ENCODE results near the gene CSAD. TPM values are rescaled to one million over a fixed set of nuclear protein-coding genes. Genes with fewer than 3 reads are reported as not detected.
A peak's percentile ranks its signal among the peaks of the same experiment; 100 is the strongest.

Gene CSAD
- total RNA-seq, 1 donor from 2014 or later, result 41.7 TPM

DNA sequence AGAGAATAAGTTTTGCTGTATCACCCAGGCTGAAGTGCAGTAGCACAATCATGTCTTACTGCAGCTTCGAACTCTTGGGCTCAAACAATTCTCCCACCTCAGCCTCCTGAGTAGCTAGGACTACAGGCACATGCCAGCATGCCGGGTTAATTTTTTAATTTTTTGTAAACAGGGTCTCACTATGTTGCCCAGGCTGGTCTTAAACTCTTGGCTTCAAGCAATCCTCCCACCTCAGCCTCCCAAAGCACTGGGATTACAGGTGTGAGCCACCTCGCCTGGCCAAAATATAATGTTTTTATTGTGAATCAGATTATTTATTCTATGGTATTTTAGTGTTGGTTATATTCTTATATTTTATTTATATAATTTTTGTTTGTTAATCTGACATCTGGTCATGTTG, 4.0 kb downstream of the CSAD start:
- intact Hi-C loops (cut with DNase I), result no loop called here
- H3K4me1 ChIP-seq, result peaks cover 6% of the 10 kb centered on the region
- no peak overlapping the region for H3K4me3 ChIP-seq
- ATAC-seq (no peak), DNase-seq (no peak)
- H3K27me3 ChIP-seq, result no peaks in the 10 kb centered on the region
- no peak overlapping the region for H3K27ac ChIP-seq
- H3K9me3 ChIP-seq, result no peaks in the 10 kb centered on the region
- peaks cover 2% of the 10 kb centered on the region for H3K36me3 ChIP-seq
- TF ChIP-seq, protein P1, sequence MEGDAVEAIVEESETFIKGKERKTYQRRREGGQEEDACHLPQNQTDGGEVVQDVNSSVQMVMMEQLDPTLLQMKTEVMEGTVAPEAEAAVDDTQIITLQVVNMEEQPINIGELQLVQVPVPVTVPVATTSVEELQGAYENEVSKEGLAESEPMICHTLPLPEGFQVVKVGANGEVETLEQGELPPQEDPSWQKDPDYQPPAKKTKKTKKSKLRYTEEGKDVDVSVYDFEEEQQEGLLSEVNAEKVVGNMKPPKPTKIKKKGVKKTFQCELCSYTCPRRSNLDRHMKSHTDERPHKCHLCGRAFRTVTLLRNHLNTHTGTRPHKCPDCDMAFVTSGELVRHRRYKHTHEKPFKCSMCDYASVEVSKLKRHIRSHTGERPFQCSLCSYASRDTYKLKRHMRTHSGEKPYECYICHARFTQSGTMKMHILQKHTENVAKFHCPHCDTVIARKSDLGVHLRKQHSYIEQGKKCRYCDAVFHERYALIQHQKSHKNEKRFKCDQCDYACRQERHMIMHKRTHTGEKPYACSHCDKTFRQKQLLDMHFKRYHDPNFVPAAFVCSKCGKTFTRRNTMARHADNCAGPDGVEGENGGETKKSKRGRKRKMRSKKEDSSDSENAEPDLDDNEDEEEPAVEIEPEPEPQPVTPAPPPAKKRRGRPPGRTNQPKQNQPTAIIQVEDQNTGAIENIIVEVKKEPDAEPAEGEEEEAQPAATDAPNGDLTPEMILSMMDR (IDR thresholded peaks at IDR 0.05), result no peak

DNA sequence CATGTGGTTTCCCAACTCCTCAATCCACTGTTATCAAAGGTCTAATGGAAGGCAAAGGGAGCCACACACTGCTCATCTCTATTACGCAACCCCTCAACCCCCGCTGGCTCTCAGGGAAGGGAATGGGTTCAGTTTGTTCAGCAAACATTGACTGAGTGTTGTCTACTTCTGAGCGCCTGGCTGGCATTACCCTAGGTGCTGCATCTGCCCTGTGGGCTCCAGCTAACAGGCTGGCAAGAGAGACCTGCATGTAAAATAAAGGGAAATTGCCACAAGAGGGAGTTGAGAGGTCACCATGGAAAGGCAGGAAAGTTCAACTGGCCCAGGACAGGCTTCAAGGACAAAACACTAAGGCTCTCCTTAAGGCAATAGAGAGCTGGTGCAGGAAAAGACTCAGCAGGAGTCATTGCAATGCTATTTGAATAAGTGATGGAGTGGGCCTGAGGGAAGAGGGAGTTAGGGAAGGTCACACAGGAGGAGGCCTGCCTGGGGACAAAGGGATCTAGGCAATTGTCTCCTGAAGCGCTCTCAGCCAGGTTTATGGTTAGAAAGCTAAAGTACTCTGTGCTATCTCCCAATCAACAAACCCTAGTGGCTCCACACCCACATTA, 5.7 kb downstream of the CSAD start:
- Histone ChIP-seq H3K9me3 (no peaks in the 10 kb centered on the region), H3K4me1 (no peaks in the 10 kb centered on the region), H3K36me3 (peaks cover 10% of the 10 kb centered on the region), H3K4me3 (no peak overlapping the region), H3K27me3 (no peaks in the 10 kb centered on the region), H3K27ac (no peak overlapping the region)
- intact Hi-C loops (cut with DNase I), result no loop called here
- TF ChIP-seq, protein P1 (IDR thresholded peaks at IDR 0.05), result peak; percentile 26
- DNase-seq (no peak), ATAC-seq (peak; percentile 84)

DNA sequence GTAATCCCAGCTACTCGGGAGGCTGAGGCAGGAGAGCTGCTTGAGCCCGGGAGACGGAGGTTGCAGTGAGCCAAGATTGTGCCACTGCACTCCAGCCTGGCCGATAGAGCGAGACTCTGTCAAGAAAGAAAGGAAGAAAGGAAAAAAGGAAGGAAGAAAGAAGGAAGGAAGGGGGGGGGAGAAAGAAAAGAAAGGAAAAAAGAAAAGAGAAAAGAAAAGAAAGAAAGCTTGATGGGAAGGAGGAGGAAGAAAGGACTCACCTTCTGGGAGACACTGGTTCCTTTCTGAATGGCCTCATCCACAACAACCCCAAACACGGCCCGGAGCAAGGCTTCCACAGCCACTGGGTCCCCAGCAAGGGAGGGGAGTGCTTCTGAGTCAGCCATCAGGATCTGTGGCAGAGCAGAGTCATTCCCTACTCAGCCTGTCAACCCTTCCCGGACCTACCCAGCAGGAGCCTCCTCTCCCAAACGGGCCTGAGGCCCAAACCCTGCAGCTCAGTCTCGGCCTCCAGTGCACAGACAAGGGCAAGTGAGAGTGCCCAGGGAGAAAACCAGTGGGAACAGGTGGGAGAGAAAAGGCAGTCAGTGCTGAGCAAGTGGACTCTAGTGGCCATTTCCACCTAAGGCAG, 7.5 kb downstream of the CSAD start:
- peaks cover 15% of the 10 kb centered on the region for H3K36me3 ChIP-seq
- no peak overlapping the region for H3K4me3 ChIP-seq
- no peaks in the 10 kb centered on the region for H3K9me3 ChIP-seq
- intact Hi-C loops (cut with DNase I), result no loop called here
- ATAC-seq (no peak), DNase-seq (no peak)
- no peak overlapping the region for H3K27ac ChIP-seq
- H3K4me1 ChIP-seq, result no peaks in the 10 kb centered on the region
- no peaks in the 10 kb centered on the region for H3K27me3 ChIP-seq
- TF ChIP-seq, protein P1 (IDR thresholded peaks at IDR 0.05), result no peak

DNA sequence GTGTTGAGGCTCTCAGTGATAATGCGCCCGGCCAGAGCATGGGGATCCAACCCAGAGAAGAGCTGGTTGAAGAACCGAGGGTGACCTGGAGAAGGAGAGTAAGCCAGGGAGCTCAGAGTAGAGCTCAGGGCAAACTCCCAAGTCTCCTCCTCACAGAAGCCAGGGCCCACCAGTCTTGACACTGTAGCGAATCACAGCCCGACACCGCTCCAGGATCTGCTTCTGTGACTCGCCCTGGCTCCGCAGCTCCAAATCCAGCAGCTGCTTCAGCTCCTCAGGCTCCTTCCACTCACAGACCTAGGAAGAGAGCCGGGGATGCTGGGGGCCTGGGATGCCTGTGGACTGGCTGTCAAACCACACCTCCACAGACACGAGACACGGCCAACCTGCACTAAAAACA, 8.4 kb downstream of the CSAD start:
- H3K9me3 ChIP-seq, result no peaks in the 10 kb centered on the region
- H3K27me3 ChIP-seq, result no peaks in the 10 kb centered on the region
- intact Hi-C loops (cut with DNase I), result no loop called here
- TF ChIP-seq, protein P1 (IDR thresholded peaks at IDR 0.05), result no peak
- H3K4me1 ChIP-seq, result no peaks in the 10 kb centered on the region
- no peak overlapping the region for H3K4me3 ChIP-seq
- ATAC-seq, result no peak
- H3K36me3 ChIP-seq, result peaks cover 15% of the 10 kb centered on the region
- no peak for DNase-seq
- no peak overlapping the region for H3K27ac ChIP-seq

DNA sequence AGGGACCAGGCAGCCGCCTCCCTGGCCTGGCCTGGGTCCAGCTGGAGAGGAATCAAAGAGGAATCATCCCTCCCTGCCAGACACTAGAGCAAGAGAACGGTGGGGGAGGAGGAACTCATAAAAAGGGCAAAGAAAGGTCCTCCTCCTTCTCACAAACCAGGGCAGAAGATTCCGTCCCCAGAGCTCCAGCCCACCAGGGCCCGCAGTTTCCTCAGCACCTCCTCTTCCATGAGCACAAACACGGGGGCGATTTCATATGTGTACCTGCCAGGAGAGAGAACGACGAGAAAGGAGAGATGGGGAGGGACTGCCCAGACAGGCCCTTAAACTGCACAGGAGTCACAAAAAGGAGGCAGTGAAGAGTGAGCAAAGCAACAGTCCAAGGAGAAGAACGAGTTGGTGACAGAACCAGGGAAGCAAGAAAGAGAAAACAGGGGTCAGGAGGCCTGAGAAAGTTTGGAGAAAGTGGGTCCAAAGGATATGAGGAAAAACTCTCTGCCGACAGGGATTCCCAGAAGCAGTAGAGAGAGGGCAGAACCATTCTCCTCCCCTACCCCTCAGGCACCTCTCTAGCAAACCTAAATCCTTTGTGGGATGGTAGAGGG, 8.9 kb downstream of the CSAD start:
- intact Hi-C loops (cut with DNase I), result no loop called here
- H3K36me3 ChIP-seq, result peaks cover 15% of the 10 kb centered on the region
- no peaks in the 10 kb centered on the region for H3K4me1 ChIP-seq
- no peaks in the 10 kb centered on the region for H3K27me3 ChIP-seq
- ATAC-seq, result no peak
- no peak overlapping the region for H3K4me3 ChIP-seq
- TF ChIP-seq, protein P1 (IDR thresholded peaks at IDR 0.05), result no peak
- H3K9me3 ChIP-seq, result no peaks in the 10 kb centered on the region
- no peak for DNase-seq
- H3K27ac ChIP-seq, result no peak overlapping the region
